ENCODE results near the gene CEP57.

DNA sequence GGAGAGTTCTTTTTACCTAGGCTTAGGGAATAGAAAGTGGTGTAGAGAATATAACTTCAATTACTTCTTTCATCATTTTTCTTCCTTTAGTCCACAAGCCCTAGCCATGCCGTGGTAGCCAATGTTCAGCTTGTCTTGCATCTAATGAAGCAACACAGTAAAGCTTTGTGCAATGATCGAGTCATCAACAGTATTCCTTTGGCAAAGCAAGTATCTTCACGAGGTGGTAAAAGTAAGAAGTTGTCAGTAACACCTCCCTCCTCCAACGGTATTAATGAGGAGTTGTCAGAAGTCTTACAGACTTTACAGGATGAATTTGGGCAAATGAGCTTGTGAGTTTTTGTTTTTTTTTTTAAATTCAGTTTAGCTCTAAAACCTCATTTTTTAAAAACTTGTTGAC lies 37.4 kb downstream of the CEP57 start:
- TF ChIP-seq POLR2A (IDR thresholded peaks at IDR 0.05), result no peak
- TF ChIP-seq, protein P1, sequence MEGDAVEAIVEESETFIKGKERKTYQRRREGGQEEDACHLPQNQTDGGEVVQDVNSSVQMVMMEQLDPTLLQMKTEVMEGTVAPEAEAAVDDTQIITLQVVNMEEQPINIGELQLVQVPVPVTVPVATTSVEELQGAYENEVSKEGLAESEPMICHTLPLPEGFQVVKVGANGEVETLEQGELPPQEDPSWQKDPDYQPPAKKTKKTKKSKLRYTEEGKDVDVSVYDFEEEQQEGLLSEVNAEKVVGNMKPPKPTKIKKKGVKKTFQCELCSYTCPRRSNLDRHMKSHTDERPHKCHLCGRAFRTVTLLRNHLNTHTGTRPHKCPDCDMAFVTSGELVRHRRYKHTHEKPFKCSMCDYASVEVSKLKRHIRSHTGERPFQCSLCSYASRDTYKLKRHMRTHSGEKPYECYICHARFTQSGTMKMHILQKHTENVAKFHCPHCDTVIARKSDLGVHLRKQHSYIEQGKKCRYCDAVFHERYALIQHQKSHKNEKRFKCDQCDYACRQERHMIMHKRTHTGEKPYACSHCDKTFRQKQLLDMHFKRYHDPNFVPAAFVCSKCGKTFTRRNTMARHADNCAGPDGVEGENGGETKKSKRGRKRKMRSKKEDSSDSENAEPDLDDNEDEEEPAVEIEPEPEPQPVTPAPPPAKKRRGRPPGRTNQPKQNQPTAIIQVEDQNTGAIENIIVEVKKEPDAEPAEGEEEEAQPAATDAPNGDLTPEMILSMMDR (IDR thresholded peaks at IDR 0.05), result no peak
- no peak for TF ChIP-seq POLR2AphosphoS5 (IDR thresholded peaks at IDR 0.05)

Data from breast epithelium (tissue), 3 donors.